Smooth muscle cell (in vitro differentiated cells): ENCODE results near the gene DTNA. TPM values are rescaled to one million over a fixed set of nuclear protein-coding genes. Genes with fewer than 3 reads are reported as not detected.
"Not testable (repeated sequence)": the region's sequence is repeated elsewhere in the genome, so short reads cannot be mapped to it uniquely, and the experiment has no call there.

Source experiments
- DNase-seq: peaks from one replicate; lab custom pipeline; 2025; ENCODE audit not compliant: unreplicated experiment; lab: John Stamatoyannopoulos, UW
- H2AFZ ChIP-seq: fragments of 200-600 bp; sonication (generic); 2 replicates; pipeline ENCODE4 v1.6.0; 2016; ENCODE audit warnings: antibody characterized with exemption, low read depth, mild to moderate bottlenecking
- H3F3A ChIP-seq: fragments of 200-600 bp; sonication (generic); 2 replicates; pipeline ENCODE4 v1.6.0; 2017; ENCODE audit warnings: antibody characterized with exemption, low read depth
- H3K27ac ChIP-seq: fragments of 200-600 bp; sonication (generic); 2 replicates; pipeline ENCODE4 v1.5.1; 2016; ENCODE audit warnings: low read depth, mild to moderate bottlenecking
- H3K27me3 ChIP-seq: fragments of 200-600 bp; sonication (generic); 2 replicates; pipeline ENCODE4 v1.6.1; 2016; ENCODE audit warnings: low read depth, mild to moderate bottlenecking
- H3K36me3 ChIP-seq: fragments of 200-600 bp; sonication (generic); 2 replicates; pipeline ENCODE4 v1.5.1; 2016; ENCODE audit warnings: low read depth
- H3K4me1 ChIP-seq: fragments of 200-600 bp; sonication (generic); 2 replicates; pipeline ENCODE4 v1.5.1; 2016; ENCODE audit warnings: low read depth
- H3K4me2 ChIP-seq: fragments of 200-600 bp; sonication (generic); 2 replicates; pipeline ENCODE4 v1.6.0; 2016; ENCODE audit warnings: mild to moderate bottlenecking
- H3K4me3 ChIP-seq: fragments of 200-600 bp; sonication (generic); 2 replicates; pipeline ENCODE4 v1.5.1; 2016; ENCODE audit warnings: mild to moderate bottlenecking
- H3K79me2 ChIP-seq: fragments of 200-600 bp; sonication (generic); 2 replicates; pipeline ENCODE4 v1.6.0; 2016; ENCODE audit warnings: low read depth, mild to moderate bottlenecking
- H3K9ac ChIP-seq: fragments of 200-600 bp; sonication (generic); 2 replicates; pipeline ENCODE4 v1.6.0; 2016; ENCODE audit warnings: low read depth
- H3K9me3 ChIP-seq: fragments of 200-600 bp; sonication (generic); replicated peaks from 2 replicates; pipeline ENCODE4 v1.5.1; 2016; ENCODE audit warnings: low read depth
- H4K20me1 ChIP-seq: fragments of 200-600 bp; sonication (generic); 2 replicates; pipeline ENCODE4 v1.6.0; 2016; ENCODE audit warnings: low read depth
- WGBS: methylation state at CpG from one replicate; pipeline ENCODE4 v1.1.7; 2016; ENCODE audit warnings: low lambda C conversion rate; 5-methylcytosine and 5-hydroxymethylcytosine counted together
- polyA plus RNA-seq: library from polyadenylated mRNA; unstranded; fragments of >200 nt; fragmentation: Nextera tagmentation; extraction: Ambion mirVana; gene quantifications from 2 replicates; pipeline ENCODE4 v1.2.1, GENCODE V29; 2016
- total RNA-seq: library from RNA; depleted of rRNA; stranded (reverse); fragments of >200 nt; gene quantifications from 2 replicates; pipeline ENCODE4 v1.2.3, GENCODE V29; 2014
- TF ChIP-seq, protein P1 (sequence below): fragments of 200-600 bp; sonication (generic); IDR thresholded peaks from 2 replicates; pipeline ENCODE4 v1.5.1; 2017; ENCODE audit warnings: borderline replicate concordance, mild to moderate bottlenecking, antibody characterized with exemption; ENCODE audit not compliant: insufficient read depth, poor library complexity, severe bottlenecking

Gene DTNA
- total and polyA plus RNA-seq, 2 experiments from 2014 or later: 3.0 to 3.1 TPM

DNA sequence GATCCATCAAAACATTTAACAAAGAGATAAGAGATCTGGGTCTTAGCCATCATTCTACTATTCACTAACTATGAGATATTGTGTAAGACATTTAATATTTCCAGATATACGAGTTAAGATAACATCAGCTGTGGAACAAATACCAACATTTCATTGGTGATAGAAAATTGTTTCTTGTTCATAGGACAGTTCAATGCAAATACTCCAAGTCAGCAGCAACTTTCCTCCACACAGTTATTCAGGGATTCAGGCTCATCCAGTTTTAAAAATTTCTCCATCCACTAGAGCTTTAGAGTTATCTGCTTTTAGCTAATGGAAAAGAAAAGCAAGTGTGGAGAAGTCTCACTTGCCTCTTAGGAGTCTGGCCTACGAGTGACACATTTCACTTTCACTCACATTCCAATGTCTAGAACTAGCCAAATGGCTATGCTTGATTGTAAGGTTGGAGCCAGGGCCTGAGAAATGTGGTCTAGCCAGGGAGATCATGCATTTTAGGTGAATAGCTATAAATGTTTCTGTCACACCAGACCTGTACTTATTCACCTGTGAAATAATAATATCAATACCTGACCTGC lies 211.8 kb downstream of the DTNA start:
- H3K4me2 ChIP-seq: no peak overlapping the region
- H3K79me2 ChIP-seq: no peaks in the 10 kb centered on the region
- H3K27ac ChIP-seq: peak overlapping the region; percentile 41
- H3K9me3 ChIP-seq: no peaks in the 10 kb centered on the region
- no peaks in the 10 kb centered on the region for H3F3A ChIP-seq
- H3K9ac ChIP-seq: no peak overlapping the region
- H4K20me1 ChIP-seq: no peaks in the 10 kb centered on the region
- no peak for DNase-seq
- H2AFZ ChIP-seq: no peak overlapping the region
- TF ChIP-seq, protein P1, sequence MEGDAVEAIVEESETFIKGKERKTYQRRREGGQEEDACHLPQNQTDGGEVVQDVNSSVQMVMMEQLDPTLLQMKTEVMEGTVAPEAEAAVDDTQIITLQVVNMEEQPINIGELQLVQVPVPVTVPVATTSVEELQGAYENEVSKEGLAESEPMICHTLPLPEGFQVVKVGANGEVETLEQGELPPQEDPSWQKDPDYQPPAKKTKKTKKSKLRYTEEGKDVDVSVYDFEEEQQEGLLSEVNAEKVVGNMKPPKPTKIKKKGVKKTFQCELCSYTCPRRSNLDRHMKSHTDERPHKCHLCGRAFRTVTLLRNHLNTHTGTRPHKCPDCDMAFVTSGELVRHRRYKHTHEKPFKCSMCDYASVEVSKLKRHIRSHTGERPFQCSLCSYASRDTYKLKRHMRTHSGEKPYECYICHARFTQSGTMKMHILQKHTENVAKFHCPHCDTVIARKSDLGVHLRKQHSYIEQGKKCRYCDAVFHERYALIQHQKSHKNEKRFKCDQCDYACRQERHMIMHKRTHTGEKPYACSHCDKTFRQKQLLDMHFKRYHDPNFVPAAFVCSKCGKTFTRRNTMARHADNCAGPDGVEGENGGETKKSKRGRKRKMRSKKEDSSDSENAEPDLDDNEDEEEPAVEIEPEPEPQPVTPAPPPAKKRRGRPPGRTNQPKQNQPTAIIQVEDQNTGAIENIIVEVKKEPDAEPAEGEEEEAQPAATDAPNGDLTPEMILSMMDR: no peak
- no peaks in the 10 kb centered on the region for H3K27me3 ChIP-seq
- H3K4me3 ChIP-seq: no peak overlapping the region
- 73% methylated on average over 2 of the region's 2 CpGs for WGBS
- H3K36me3 ChIP-seq: no peaks in the 10 kb centered on the region
- peaks cover 5% of the 10 kb centered on the region for H3K4me1 ChIP-seq

DNA sequence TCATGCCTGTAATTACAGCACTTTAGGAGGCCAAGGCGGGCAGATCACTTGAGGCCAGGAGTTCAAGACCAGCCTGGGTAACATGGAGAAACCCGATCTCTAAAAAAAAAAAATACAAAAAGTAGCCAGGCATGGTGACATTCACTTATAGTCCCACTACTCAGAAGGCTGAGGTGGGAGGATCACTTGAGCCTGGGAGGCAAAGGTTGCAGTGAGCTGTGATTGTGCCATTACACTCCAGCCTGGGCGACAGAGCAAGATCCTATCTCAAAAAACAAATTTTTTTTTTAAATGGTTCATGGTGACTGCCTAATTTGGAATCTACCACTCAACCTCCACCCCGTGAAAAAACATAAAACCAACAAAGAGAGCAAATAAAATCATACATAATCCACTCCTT lies 212.5 kb downstream of the DTNA start:
- 70% methylated on average over 4 of the region's 4 CpGs for WGBS
- not testable (repeated sequence) for H2AFZ ChIP-seq, DNase-seq, H3K79me2 ChIP-seq, H4K20me1 ChIP-seq, H3K9ac ChIP-seq, H3K27me3 ChIP-seq, H3F3A ChIP-seq, H3K36me3 ChIP-seq, H3K4me1 ChIP-seq, H3K4me2 ChIP-seq, H3K9me3 ChIP-seq, H3K4me3 ChIP-seq
- peak overlapping the region; percentile 41 for H3K27ac ChIP-seq

DNA sequence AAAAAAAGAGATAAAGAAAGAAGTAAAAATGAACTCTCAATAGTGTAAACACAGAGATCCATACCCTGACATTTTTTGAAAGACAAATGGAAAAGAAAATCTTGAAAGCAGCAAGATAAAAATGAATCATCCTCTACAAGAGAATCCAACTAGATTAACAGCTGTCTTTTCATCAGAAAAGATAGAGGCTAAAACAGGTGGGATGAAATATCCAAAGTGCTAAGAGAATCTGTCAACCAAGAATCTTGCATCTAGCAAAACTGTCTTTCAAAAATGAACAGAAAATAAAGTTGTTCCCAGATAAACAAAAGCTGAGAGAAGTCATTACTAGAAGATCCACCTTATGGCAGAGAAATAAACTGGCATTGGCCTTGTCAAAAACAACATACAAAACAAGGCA lies 213.8 kb downstream of the DTNA start:
- TF ChIP-seq, protein P1: no peak
- H3K4me3 ChIP-seq: no peak overlapping the region
- H3K27me3 ChIP-seq: no peaks in the 10 kb centered on the region
- H3F3A ChIP-seq: no peaks in the 10 kb centered on the region
- no peaks in the 10 kb centered on the region for H3K9me3 ChIP-seq
- H3K36me3 ChIP-seq: no peaks in the 10 kb centered on the region
- H3K9ac ChIP-seq: no peak overlapping the region
- H3K79me2 ChIP-seq: no peaks in the 10 kb centered on the region
- peaks cover 11% of the 10 kb centered on the region for H3K4me1 ChIP-seq
- no peak overlapping the region for H3K27ac ChIP-seq
- no peak overlapping the region for H2AFZ ChIP-seq
- H3K4me2 ChIP-seq: no peak overlapping the region
- no peak for DNase-seq
- H4K20me1 ChIP-seq: no peaks in the 10 kb centered on the region

DNA sequence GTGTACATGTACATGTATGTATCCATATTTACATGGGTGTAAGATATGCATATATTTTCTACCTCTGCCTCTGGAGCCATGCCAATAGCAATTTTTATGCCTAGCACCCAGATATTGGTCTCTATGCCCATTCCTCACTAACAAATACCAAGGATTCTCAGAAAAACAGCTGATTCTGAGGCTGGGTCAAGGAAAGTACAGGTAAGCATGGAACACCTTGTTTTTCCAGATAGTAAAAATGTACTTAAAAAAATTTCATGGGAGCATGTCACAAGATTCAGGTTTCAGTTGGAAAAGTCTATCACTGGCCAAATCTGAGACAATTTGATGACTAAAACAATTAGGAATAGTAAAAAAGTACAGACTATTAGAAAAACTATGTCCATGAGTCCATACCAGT lies 216.6 kb downstream of the DTNA start:
- H3F3A ChIP-seq: peaks cover 6% of the 10 kb centered on the region
- no peak for DNase-seq
- no peak overlapping the region for H3K9ac ChIP-seq
- no peaks in the 10 kb centered on the region for H3K79me2 ChIP-seq
- H2AFZ ChIP-seq: no peak overlapping the region
- H3K27me3 ChIP-seq: no peaks in the 10 kb centered on the region
- no peaks in the 10 kb centered on the region for H4K20me1 ChIP-seq
- H3K36me3 ChIP-seq: no peaks in the 10 kb centered on the region
- H3K4me3 ChIP-seq: no peak overlapping the region
- TF ChIP-seq, protein P1: no peak
- H3K27ac ChIP-seq: no peak overlapping the region
- H3K4me2 ChIP-seq: no peak overlapping the region
- peaks cover 15% of the 10 kb centered on the region for H3K4me1 ChIP-seq
- H3K9me3 ChIP-seq: no peaks in the 10 kb centered on the region
